Stimulated activated naive CD4-positive, alpha-beta T cell treated with Interleukin-2 at 50 U/mL for 16 hours (primary cell): ENCODE data around the gene SDHAF2.
A peak's percentile ranks its signal among the peaks of the same experiment; 100 is the strongest.
"Not testable (repeated sequence)": the region's sequence is repeated elsewhere in the genome, so short reads cannot be mapped to it uniquely, and the experiment has no call there.

Experiments
- DNase-seq: peaks from one replicate; lab custom pipeline; 2025; lab: John Stamatoyannopoulos, UW

Gene SDHAF2

GRCh38 chr11:61425367-61426131 is 4.4 kb upstream of the SDHAF2 start:
- no peak for DNase-seq

- peak; percentile 58 for DNase-seq
Observed at GRCh38 chr11:61429346-61429690, 606 bp upstream of the SDHAF2 start.

- not testable (repeated sequence) for DNase-seq
Observed at GRCh38 chr11:61430839-61431238, 915 bp downstream of the SDHAF2 start.

- DNase-seq, result no peak
Observed at GRCh38 chr11:61437496-61437895, 7.6 kb downstream of the SDHAF2 start.

GRCh38 chr11:61439615-61440014 is 9.7 kb downstream of the SDHAF2 start:
- no peak for DNase-seq

GRCh38 chr11:61442616-61443015 is 12.7 kb downstream of the SDHAF2 start:
- DNase-seq, result no peak

- no peak for DNase-seq
Observed at GRCh38 chr11:61445516-61445915, 15.6 kb downstream of the SDHAF2 start.

- DNase-seq, result peak; percentile 77
Observed at GRCh38 chr11:61446211-61446651, 16.3 kb downstream of the SDHAF2 start.

- no peak for DNase-seq
Observed at GRCh38 chr11:61447601-61448551, 18.0 kb downstream of the SDHAF2 start.

- DNase-seq, result no peak
Observed at GRCh38 chr11:61448552-61448927, 18.6 kb downstream of the SDHAF2 start.

- DNase-seq, result no peak
Observed at GRCh38 chr11:61452825-61453224, 22.9 kb downstream of the SDHAF2 start.

- no peak for DNase-seq
Observed at GRCh38 chr11:61453695-61454094, 23.8 kb downstream of the SDHAF2 start.

- DNase-seq, result no peak
Observed at GRCh38 chr11:61454520-61454919, 24.6 kb downstream of the SDHAF2 start.

- no peak for DNase-seq
Observed at GRCh38 chr11:61460474-61460881, 30.6 kb downstream of the SDHAF2 start.

GRCh38 chr11:61460986-61461385 is 31.1 kb downstream of the SDHAF2 start:
- DNase-seq, result no peak

- DNase-seq, result not testable (repeated sequence)
Observed at GRCh38 chr11:61467602-61468001, 37.7 kb downstream of the SDHAF2 start.

GRCh38 chr11:61468002-61468401 is 38.1 kb downstream of the SDHAF2 start:
- no peak for DNase-seq

GRCh38 chr11:61472282-61472681 is 42.4 kb downstream of the SDHAF2 start:
- no peak for DNase-seq

GRCh38 chr11:61472868-61473267 is 42.9 kb downstream of the SDHAF2 start:
- no peak for DNase-seq

GRCh38 chr11:61473370-61474012 is 43.6 kb downstream of the SDHAF2 start:
- no peak for DNase-seq

- no peak for DNase-seq
Observed at GRCh38 chr11:61474013-61474643, 44.2 kb downstream of the SDHAF2 start.

- no peak for DNase-seq
Observed at GRCh38 chr11:61475433-61475832, 45.5 kb downstream of the SDHAF2 start.
